Neural progenitor cell (in vitro differentiated cells): ENCODE results near the gene RPS6KA2. TPM values are rescaled to one million over a fixed set of nuclear protein-coding genes. Genes with fewer than 3 reads are reported as not detected.

ENCODE experiments used
- DNase-seq: peaks from one replicate; pipeline ENCODE4 v3.0.0-alpha.2; 2016; ENCODE audit warnings: low spot score
- H2AFZ ChIP-seq: fragments of 200-600 bp; sonication (generic); replicated peaks from 2 replicates; pipeline ENCODE4 v1.6.1; 2016; ENCODE audit warnings: antibody characterized with exemption
- H3F3A ChIP-seq: fragments of 200-600 bp; sonication (generic); 2 replicates; pipeline ENCODE4 v1.6.1; 2016; ENCODE audit warnings: antibody characterized with exemption, low read depth
- H3K27ac ChIP-seq: fragments of 200-600 bp; sonication (generic); 2 replicates; pipeline ENCODE4 v1.5.1; 2016; ENCODE audit warnings: mild to moderate bottlenecking
- H3K27me3 ChIP-seq: fragments of 200-600 bp; sonication (generic); 2 replicates; pipeline ENCODE4 v1.6.1; 2016; ENCODE audit warnings: mild to moderate bottlenecking, moderate library complexity
- H3K36me3 ChIP-seq: fragments of 200-600 bp; sonication (generic); 2 replicates; pipeline ENCODE4 v1.5.1; 2016
- H3K4me1 ChIP-seq: fragments of 200-600 bp; sonication (generic); 2 replicates; pipeline ENCODE4 v1.6.1; 2016; ENCODE audit warnings: mixed run types
- H3K4me2 ChIP-seq: fragments of 200-600 bp; sonication (generic); 2 replicates; pipeline ENCODE4 v1.6.1; 2016
- H3K4me3 ChIP-seq: fragments of 200-600 bp; sonication (generic); 2 replicates; pipeline ENCODE4 v1.5.1; 2016
- H3K79me2 ChIP-seq: fragments of 200-600 bp; sonication (generic); 2 replicates; pipeline ENCODE4 v1.6.1; 2016; ENCODE audit warnings: low read depth
- H3K9ac ChIP-seq: fragments of 200-600 bp; sonication (generic); 2 replicates; pipeline ENCODE4 v1.6.1; 2016
- H3K9me3 ChIP-seq: fragments of 200-600 bp; sonication (generic); 2 replicates; pipeline ENCODE4 v1.5.1; 2016; ENCODE audit warnings: low read depth
- H4K20me1 ChIP-seq: fragments of 200-600 bp; sonication (generic); 2 replicates; pipeline ENCODE4 v1.6.1; 2016; ENCODE audit warnings: low read depth
- H3K27ac Mint-ChIP-seq: 3 replicates; pipeline ENCODE4 v1.8.0; 2021; ENCODE audit warnings: mixed read lengths
- H3K27me3 Mint-ChIP-seq: 2 replicates; pipeline ENCODE4 v1.8.0; 2022; ENCODE audit warnings: low read depth, mild to moderate bottlenecking, inconsistent platforms, moderate library complexity, mixed read lengths; ENCODE audit not compliant: insufficient read depth
- H3K36me3 Mint-ChIP-seq: 3 replicates; pipeline ENCODE4 v1.8.0; 2021; ENCODE audit warnings: mixed read lengths
- H3K4me1 Mint-ChIP-seq: 3 replicates; pipeline ENCODE4 v1.8.0; 2021; ENCODE audit warnings: mixed read lengths
- H3K4me3 Mint-ChIP-seq: 3 replicates; pipeline ENCODE4 v1.8.0; 2021; ENCODE audit warnings: mild to moderate bottlenecking, moderate library complexity, mixed read lengths
- H3K9me3 Mint-ChIP-seq: 3 replicates; pipeline ENCODE4 v1.8.0; 2020; ENCODE audit warnings: mixed read lengths
- CTCF ChIP-seq: fragments of 200-600 bp; sonication (generic); IDR thresholded peaks from 2 replicates; pipeline ENCODE4 v1.5.1; 2017; ENCODE audit warnings: antibody characterized with exemption, mild to moderate bottlenecking
- EZH2 ChIP-seq: fragments of 200-600 bp; sonication (generic); IDR thresholded peaks from 2 replicates; pipeline ENCODE4 v1.6.1; 2017; ENCODE audit warnings: antibody characterized with exemption, mild to moderate bottlenecking, moderate library complexity
- EZH2phosphoT487 ChIP-seq: fragments of 200-600 bp; sonication (generic); IDR thresholded peaks from 2 replicates; pipeline ENCODE4 v1.6.1; 2017; ENCODE audit warnings: antibody characterized with exemption
- total RNA-seq: library from RNA; depleted of rRNA; stranded (reverse); fragments of >200 nt; gene quantifications from 2 replicates; pipeline ENCODE4 v1.2.3, GENCODE V29; 2015; ENCODE audit warnings: low replicate concordance

The RPS6KA2 gene
- total RNA-seq, 1 donor from 2014 or later = 8.2 TPM

GRCh38 chr6:166579237-166579850, 47.7 kb downstream of the RPS6KA2 start:
- H3K27ac Mint-ChIP-seq = no peak overlapping the region
- DNase-seq = no peak
- H3K36me3 ChIP-seq = no peaks in the 10 kb centered on the region

GRCh38 chr6:166578536-166579236, 48.4 kb downstream of the RPS6KA2 start:
- Histone ChIP-seq H3K36me3 (no peaks in the 10 kb centered on the region), H3K27ac (no peak overlapping the region), H3K4me3 (no peak overlapping the region), H3F3A (no peaks in the 10 kb centered on the region), H4K20me1 (no peaks in the 10 kb centered on the region), H3K4me1 (no peaks in the 10 kb centered on the region), H2AFZ (no peak overlapping the region), H3K9me3 (no peaks in the 10 kb centered on the region), H3K4me2 (no peak overlapping the region), H3K27me3 (no peaks in the 10 kb centered on the region), H3K9ac (no peak overlapping the region), H3K79me2 (no peaks in the 10 kb centered on the region)
- no peak for TF ChIP-seq EZH2phosphoT487
- no peak for TF ChIP-seq EZH2
- no peak for TF ChIP-seq CTCF
- Mint-ChIP-seq H3K36me3 (peaks cover 22% of the 10 kb centered on the region), H3K9me3 (peaks cover 19% of the 10 kb centered on the region), H3K4me3 (no peak overlapping the region), H3K27me3 (no peaks in the 10 kb centered on the region), H3K4me1 (peaks cover 2% of the 10 kb centered on the region), H3K27ac (no peak overlapping the region)
- DNase-seq = no peak

More at GRCh38 chr6:166579237-166579850, 47.7 kb downstream of the RPS6KA2 start:
- Mint-ChIP-seq H3K4me1 (peaks cover 2% of the 10 kb centered on the region), H3K27me3 (no peaks in the 10 kb centered on the region), H3K4me3 (no peak overlapping the region), H3K36me3 (peaks cover 23% of the 10 kb centered on the region), H3K9me3 (peaks cover 19% of the 10 kb centered on the region)
- Histone ChIP-seq H4K20me1 (no peaks in the 10 kb centered on the region), H3K9ac (no peak overlapping the region), H3F3A (no peaks in the 10 kb centered on the region), H2AFZ (no peak overlapping the region), H3K9me3 (no peaks in the 10 kb centered on the region), H3K27ac (no peak overlapping the region), H3K4me2 (no peak overlapping the region), H3K4me1 (no peaks in the 10 kb centered on the region), H3K79me2 (no peaks in the 10 kb centered on the region), H3K4me3 (no peak overlapping the region), H3K27me3 (no peaks in the 10 kb centered on the region)
- no peak for TF ChIP-seq EZH2phosphoT487

DNA sequence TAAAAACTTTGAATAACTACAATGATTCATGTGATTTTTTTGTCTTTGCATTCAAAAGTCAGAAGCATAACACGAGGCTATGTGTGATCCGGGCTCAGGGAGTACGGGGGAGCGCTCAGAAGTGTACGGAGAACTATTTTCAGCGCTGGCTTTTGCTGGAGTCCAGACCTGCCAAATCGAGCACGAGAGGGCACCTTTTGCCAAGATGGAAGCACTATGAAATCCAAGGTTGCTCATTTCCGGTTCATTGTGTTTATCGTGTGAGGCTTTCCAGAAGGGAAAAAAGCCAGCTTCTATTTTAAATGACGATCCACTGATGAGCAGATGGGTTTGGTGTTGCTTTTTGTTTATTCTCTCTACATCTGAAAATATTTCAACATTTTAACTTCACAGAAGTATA, 51.8 kb downstream of the RPS6KA2 start:
- Mint-ChIP-seq H3K4me3 (no peak overlapping the region), H3K4me1 (peaks cover 25% of the 10 kb centered on the region), H3K27ac (no peak overlapping the region), H3K9me3 (peaks cover 19% of the 10 kb centered on the region), H3K27me3 (no peaks in the 10 kb centered on the region), H3K36me3 (peaks cover 24% of the 10 kb centered on the region)
- H3K36me3 ChIP-seq = no peaks in the 10 kb centered on the region
- no peak for DNase-seq
- H3K79me2 ChIP-seq = peaks cover 6% of the 10 kb centered on the region
- H3K4me2 ChIP-seq = no peak overlapping the region
- peaks cover 18% of the 10 kb centered on the region for H3K4me1 ChIP-seq
- no peak overlapping the region for H3K4me3 ChIP-seq
- H3K9me3 ChIP-seq = no peaks in the 10 kb centered on the region
- TF ChIP-seq CTCF (no peak), EZH2phosphoT487 (no peak), EZH2 (no peak)
- H2AFZ ChIP-seq = no peak overlapping the region
- H4K20me1 ChIP-seq = no peaks in the 10 kb centered on the region
- H3F3A ChIP-seq = no peaks in the 10 kb centered on the region
- no peaks in the 10 kb centered on the region for H3K27me3 ChIP-seq
- H3K27ac ChIP-seq = no peak overlapping the region
- H3K9ac ChIP-seq = no peak overlapping the region
